Measurements from ENCODE around the gene UNC80. TPM values are rescaled to one million over a fixed set of nuclear protein-coding genes. Genes with fewer than 3 reads are reported as not detected.
A peak's percentile ranks its signal among the peaks of the same experiment; 100 is the strongest.

UNC80 gene
- total RNA-seq, 1 experiment from 2014 or later: not detected

DNA sequence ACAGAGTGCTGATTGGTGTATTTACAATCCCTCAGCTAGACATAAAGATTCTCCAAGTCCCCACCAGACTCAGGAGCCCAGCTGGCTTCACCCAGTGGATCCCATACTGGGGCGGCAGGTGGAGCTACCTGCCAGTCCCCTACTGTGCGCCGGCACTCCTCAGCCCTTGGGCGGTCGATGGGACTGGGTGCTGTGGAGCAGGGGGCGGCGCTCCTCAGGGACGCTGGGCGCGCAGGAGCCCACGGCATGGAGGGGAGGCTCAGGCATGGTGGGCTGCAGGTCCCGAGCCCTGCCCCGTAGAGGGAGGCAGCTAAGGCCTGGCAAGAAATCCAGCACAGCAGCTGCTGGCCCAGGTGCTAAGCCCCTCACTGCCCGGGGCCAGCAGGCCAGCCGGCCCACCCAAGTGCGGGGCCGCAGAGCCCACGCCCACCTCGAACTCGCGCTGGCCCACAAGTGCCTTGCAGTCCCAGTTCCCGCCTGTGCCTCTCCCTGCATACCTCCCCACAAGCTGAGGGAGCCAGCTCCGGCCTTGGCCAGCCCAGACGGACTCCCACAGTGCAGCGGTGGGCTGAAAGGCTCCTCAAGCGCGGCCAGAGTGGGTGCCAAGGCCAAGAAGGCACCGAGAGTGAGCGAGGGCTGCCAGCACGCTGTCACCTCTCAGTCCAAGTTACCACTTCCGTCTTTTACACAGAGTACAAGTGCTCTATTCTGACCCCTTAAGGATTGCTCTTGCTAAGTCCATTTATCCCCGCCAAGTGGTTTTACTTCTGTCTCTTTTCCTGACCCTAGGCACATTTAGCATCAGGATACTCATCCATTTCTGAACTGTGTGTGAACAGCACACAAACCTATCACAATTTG is 229.1 kb downstream of the UNC80 start:
- H3F3A ChIP-seq (ENCODE audit: low read length, unreplicated experiment): no peaks in the 10 kb centered on the region
- ATAC-seq: no peak
- no peak overlapping the region for H3K27ac ChIP-seq (ENCODE audit: low read length)
- peaks cover 33% of the 10 kb centered on the region for H3K79me2 ChIP-seq (ENCODE audit: low read length)
- CTCF ChIA-PET: no interaction called here
- TF ChIP-seq, protein P1, sequence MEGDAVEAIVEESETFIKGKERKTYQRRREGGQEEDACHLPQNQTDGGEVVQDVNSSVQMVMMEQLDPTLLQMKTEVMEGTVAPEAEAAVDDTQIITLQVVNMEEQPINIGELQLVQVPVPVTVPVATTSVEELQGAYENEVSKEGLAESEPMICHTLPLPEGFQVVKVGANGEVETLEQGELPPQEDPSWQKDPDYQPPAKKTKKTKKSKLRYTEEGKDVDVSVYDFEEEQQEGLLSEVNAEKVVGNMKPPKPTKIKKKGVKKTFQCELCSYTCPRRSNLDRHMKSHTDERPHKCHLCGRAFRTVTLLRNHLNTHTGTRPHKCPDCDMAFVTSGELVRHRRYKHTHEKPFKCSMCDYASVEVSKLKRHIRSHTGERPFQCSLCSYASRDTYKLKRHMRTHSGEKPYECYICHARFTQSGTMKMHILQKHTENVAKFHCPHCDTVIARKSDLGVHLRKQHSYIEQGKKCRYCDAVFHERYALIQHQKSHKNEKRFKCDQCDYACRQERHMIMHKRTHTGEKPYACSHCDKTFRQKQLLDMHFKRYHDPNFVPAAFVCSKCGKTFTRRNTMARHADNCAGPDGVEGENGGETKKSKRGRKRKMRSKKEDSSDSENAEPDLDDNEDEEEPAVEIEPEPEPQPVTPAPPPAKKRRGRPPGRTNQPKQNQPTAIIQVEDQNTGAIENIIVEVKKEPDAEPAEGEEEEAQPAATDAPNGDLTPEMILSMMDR (conservative IDR thresholded peaks at IDR 0.05; ENCODE audit: low read depth, low read length): no peak
- TF ChIP-seq EZH2phosphoT487 (IDR thresholded peaks at IDR 0.05; ENCODE audit: borderline replicate concordance, low read length) (no peak), EZH2 (IDR thresholded peaks at IDR 0.05; ENCODE audit: low read length, unreplicated experiment) (no peak)
- intact Hi-C loops (cut with micrococcal nuclease): no loop called here
- no peak for DNase-seq
- H3K9me3 ChIP-seq (ENCODE audit: low read length): no peaks in the 10 kb centered on the region
- no TSS peak for BruUV-seq (replicated peaks)
- H3K9me2 ChIP-seq (replicated peaks; ENCODE audit: low read length): no peaks in the 10 kb centered on the region
- POLR2A ChIA-PET (ENCODE audit: unreplicated experiment): no interaction called here
- H4K20me1 ChIP-seq (ENCODE audit: low read length): peaks cover 16% of the 10 kb centered on the region; the same call in 1 of the 2 replicates
- H3K36me3 ChIP-seq (ENCODE audit: low read depth, low read length): no peaks in the 10 kb centered on the region
- no peaks in the 10 kb centered on the region for H3K27me3 ChIP-seq (ENCODE audit: low read length)
- H3K4me1 ChIP-seq (ENCODE audit: insufficient read depth, low read length): peaks cover 22% of the 10 kb centered on the region
- H2AFZ ChIP-seq (ENCODE audit: low read length): no peak overlapping the region
- H3K4me2 ChIP-seq (ENCODE audit: low read length): no peak overlapping the region
- H3K9ac ChIP-seq (ENCODE audit: low read length): no peak overlapping the region
- H3K4me3 ChIP-seq (ENCODE audit: low read length): no peak overlapping the region

DNA sequence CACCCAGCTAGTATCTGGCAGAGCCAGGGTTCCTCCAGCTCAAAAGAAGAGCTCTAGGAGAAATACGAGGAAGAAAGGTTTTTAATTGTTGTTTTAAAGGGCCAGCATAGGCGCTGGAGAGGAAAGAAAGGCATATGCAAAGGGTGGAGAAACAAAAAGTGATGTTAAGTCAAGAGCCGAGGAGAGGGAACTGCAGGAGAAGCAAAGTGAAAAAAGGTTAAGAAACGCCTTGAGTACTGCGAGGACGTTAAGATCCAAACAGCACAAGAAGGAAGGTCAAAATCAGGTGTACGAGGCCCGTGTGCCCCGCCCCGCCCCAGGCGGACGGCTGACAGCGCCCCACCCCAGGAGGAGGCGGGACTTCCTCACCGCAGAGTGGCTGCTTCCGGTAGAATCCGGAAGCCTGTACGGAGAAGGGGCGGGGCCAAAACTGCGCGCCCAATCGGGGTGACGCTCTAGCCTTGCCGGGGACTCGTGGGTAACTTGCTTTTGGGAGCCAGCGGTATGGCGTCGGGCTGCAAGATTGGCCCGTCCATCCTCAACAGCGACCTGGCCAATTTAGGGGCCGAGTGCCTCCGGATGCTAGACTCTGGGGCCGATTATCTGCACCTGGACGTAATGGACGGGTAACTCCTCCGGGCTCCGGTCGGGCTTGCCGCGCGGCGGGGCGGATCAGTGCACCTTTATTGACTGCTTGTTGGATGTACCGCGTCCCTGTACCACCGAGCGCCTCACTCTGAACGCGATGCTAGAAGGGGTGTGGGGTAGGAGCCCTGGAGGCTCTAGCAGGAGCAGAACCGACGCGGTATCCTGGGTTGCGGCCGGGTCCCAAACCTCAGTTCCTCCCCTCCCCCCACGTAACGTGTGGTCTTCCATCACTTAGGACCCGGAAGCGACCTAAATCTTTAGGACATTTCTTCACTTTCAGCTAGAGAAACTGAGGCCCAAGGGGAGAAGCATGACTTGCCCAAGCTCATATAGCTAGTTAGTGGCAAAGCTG is 230.8 kb downstream of the UNC80 start, which contains the start of gene RPE:
Gene RPE (plus strand): TSS at position 481 of the 1,000 bp plus-strand sequence. CDS start 24 bp downstream, at position 505.
- Histone ChIP-seq H3K9me3 (ENCODE audit: low read length) (no peaks in the 10 kb centered on the region), H2AFZ (ENCODE audit: low read length) (peak within 1 kb of the TSS; percentile 99), H3K4me2 (ENCODE audit: low read length) (peak within 1 kb of the TSS; percentile 85), H3K4me3 (ENCODE audit: low read length) (peak within 1 kb of the TSS; percentile 84), H4K20me1 (ENCODE audit: low read length) (peaks cover 31% of the 10 kb centered on the region), H3K36me3 (ENCODE audit: low read depth, low read length) (peaks cover 8% of the 10 kb centered on the region), H3K9ac (ENCODE audit: low read length) (peak within 1 kb of the TSS; percentile 91), H3K79me2 (ENCODE audit: low read length) (peaks cover 50% of the 10 kb centered on the region), H3K9me2 (replicated peaks; ENCODE audit: low read length) (no peaks in the 10 kb centered on the region), H3K27me3 (ENCODE audit: low read length) (no peaks in the 10 kb centered on the region), H3K27ac (ENCODE audit: low read length) (peak within 1 kb of the TSS; percentile 26), H3K4me1 (ENCODE audit: insufficient read depth, low read length) (peaks cover 23% of the 10 kb centered on the region), H3F3A (ENCODE audit: low read length, unreplicated experiment) (no peaks in the 10 kb centered on the region)
- CTCF ChIA-PET: no interaction called here
- intact Hi-C loops (cut with micrococcal nuclease): loop anchor here (2.0 kb wide), 1 partner anchor 168 kb away; the partner anchor contains the start of gene KANSL1L
- TSS peak; percentile 69 for BruUV-seq (replicated peaks)
- peak; percentile 99 for ATAC-seq
- TF ChIP-seq, protein P1 (conservative IDR thresholded peaks at IDR 0.05; ENCODE audit: low read depth, low read length): no peak
- no peak for TF ChIP-seq EZH2 (IDR thresholded peaks at IDR 0.05; ENCODE audit: low read length, unreplicated experiment)
- POLR2A ChIA-PET (ENCODE audit: unreplicated experiment): no interaction called here
- peak; percentile 95 for DNase-seq
